IPS-15b (cell line): Measurements from ENCODE around the gene SSTR3.

Source experiments
- H3K27me3 ChIP-seq: one replicate; pipeline ENCODE4 v1.6.1; 2013; ENCODE audit warnings: low read length; ENCODE audit not compliant: control insufficient read depth, insufficient read depth
- H3K36me3 ChIP-seq: one replicate; pipeline ENCODE4 v1.6.1; 2013; ENCODE audit warnings: low read length; ENCODE audit not compliant: control insufficient read depth, insufficient read depth
- H3K4me1 ChIP-seq: one replicate; pipeline ENCODE4 v1.6.1; 2013; ENCODE audit warnings: mild to moderate bottlenecking, low read length; ENCODE audit not compliant: control insufficient read depth, insufficient read depth
- H3K4me3 ChIP-seq: one replicate; pipeline ENCODE4 v1.5.1; 2013; ENCODE audit warnings: low read depth, low read length
- H3K9ac ChIP-seq: one replicate; pipeline ENCODE4 v1.6.1; 2013; ENCODE audit warnings: low read depth, mild to moderate bottlenecking, low read length
- H3K9me3 ChIP-seq: one replicate; pipeline ENCODE4 v1.6.1; 2013; ENCODE audit warnings: mild to moderate bottlenecking, low read length; ENCODE audit not compliant: control insufficient read depth, insufficient read depth

SSTR3 gene

DNA sequence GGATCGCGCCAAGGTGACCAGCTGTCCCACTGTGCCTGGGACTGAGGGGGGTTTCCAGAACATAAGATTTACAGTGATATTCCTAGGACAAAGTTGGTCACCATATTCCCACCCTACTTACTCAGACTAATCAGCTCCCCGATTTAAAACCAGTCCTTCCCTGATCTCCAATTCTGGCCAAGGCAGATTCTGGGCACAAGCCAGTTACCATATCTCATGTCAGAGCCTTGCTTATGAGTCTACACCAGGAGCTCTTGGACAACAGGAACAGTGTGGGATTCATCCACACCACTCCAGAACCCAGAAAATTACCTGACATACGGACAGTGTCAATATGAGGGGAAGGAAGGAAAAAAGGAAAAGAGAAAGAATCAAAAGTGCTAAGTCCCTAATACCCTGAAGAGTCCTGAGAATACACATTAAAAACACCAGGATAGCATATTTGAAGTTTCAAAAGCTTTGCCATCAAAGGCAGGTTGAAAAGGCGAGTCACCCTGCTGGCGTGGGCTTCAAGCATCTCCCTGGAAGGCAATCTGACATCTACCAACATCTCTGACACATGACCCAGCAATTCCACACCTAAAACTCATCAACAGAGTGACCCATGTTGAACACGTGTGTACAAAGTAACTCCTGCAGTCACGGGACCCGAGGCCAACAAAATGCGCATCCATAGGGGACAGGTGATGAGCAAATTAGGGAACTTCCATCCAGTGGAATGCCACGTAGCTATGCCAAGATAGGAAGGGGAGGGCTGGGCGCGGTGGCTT, 54.6 kb downstream of the SSTR3 start:
- H3K4me3 ChIP-seq: no peak overlapping the region
- H3K4me1 ChIP-seq: no peaks in the 10 kb centered on the region
- H3K9me3 ChIP-seq: no peaks in the 10 kb centered on the region
- no peaks in the 10 kb centered on the region for H3K36me3 ChIP-seq
- no peak overlapping the region for H3K9ac ChIP-seq
- no peaks in the 10 kb centered on the region for H3K27me3 ChIP-seq

DNA sequence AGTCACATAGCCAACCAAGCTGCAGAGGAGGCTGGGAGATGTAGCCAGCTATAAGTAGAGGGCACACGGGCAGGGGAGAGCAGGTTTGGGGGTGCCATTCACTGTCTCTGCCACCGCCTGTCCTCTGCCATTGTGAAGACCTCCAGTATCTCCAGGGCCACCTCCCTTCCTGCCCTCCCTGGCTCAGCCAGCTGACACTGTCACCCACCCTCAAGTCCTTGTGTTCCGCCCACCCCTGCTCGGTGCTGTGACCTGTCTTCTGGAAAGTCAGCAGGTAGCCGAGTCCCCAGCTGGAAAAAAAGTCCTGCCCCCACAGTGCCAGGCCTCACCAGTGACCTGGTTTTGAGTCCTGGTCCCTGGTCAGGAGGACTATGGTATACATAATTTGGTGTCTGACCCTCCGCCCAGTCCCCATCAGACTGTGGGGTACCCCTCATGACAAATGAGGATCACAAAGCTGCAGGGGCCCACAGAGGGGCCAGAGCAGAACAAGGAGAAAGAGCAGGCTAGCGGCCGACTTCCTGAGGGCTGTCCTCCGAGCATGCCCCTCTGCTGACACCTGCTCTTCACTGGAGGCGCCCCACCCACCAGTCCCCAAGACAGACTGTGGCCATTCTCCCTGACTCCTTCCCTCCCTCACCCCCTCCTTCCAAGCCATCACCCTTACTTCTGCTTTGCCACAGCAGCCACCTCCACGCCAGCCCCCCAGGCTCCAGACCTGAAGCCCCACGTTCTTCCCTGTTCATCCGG, 55.4 kb downstream of the SSTR3 start:
- Histone ChIP-seq H3K4me1 (no peaks in the 10 kb centered on the region), H3K9ac (no peak overlapping the region), H3K9me3 (no peaks in the 10 kb centered on the region), H3K27me3 (no peaks in the 10 kb centered on the region), H3K36me3 (no peaks in the 10 kb centered on the region), H3K4me3 (no peak overlapping the region)

DNA sequence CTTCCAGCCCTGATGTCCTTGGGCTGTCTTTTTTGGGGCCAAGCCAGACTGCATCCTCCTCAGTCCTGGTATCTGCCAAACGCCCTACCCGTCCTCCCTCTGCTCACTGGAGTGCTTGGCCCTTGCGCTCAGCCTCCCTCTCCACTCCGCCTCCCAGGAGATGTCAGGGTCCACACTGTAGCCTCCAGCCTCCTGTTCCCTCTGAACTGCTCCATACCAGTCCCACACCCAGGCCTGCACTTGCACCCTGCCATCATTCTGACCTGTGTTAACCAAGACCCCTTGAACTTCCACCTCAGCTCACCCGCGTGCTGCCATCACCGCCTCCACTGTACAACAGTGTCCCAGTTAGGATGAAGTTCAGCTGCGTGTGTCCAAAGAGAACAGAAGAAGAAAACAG, 56.3 kb downstream of the SSTR3 start:
- Histone ChIP-seq H3K36me3 (no peaks in the 10 kb centered on the region), H3K27me3 (no peaks in the 10 kb centered on the region), H3K9ac (no peak overlapping the region), H3K4me1 (no peaks in the 10 kb centered on the region), H3K4me3 (no peak overlapping the region), H3K9me3 (no peaks in the 10 kb centered on the region)

DNA sequence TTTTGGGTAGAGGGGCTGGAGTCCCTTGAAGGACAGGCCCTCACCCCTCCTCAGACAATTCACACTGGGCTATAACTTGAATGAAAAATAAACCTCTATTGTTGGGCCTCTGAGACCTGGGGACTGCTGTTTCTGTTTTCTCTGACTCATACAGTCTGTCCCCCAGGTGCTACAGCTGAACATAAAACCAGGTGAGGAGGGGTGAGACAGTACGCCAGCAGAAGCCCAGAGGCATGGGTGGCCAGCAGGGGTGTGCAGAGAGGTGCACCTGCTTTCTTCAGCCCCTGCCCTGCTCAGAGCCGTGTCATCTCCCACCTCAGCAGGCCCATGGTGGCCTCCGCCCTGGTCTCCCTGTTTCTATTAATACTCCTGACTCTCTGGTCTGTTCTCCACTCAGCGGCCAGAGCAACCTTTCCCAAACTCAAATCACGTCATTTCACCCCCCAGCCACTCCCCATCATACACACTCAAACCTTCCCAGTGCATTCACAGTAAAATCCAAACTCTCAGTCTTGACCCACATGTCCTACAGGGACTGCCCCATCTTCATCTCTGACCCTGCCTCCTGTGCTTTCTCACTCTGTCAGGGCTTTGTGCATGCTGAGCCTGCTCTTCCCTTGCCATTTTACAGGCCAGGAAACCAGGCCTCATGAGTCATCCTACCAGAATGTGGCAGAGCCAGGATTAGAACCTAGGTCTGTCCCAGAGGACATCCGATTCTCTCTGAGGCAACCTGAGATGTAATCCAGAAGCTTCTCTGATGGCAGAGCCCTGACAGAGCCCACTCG, 57.2 kb downstream of the SSTR3 start:
- no peaks in the 10 kb centered on the region for H3K4me1 ChIP-seq
- no peaks in the 10 kb centered on the region for H3K36me3 ChIP-seq
- H3K27me3 ChIP-seq: no peaks in the 10 kb centered on the region
- no peak overlapping the region for H3K4me3 ChIP-seq
- no peaks in the 10 kb centered on the region for H3K9me3 ChIP-seq
- no peak overlapping the region for H3K9ac ChIP-seq
